HG03565 (cell line): Measurements from ENCODE around the gene PFDN4.
A peak's percentile ranks its signal among the peaks of the same experiment; 100 is the strongest.

Experiments
- ATAC-seq: cut with Tn5 transposase; IDR thresholded peaks from one replicate; pipeline ENCODE4 v1.9.1; 2021; ENCODE audit warnings: mild to moderate bottlenecking, moderate library complexity; ENCODE audit not compliant: unreplicated experiment

The PFDN4 gene

GRCh38 chr20:54207743-54208547 lies at the start of gene PFDN4:
PFDN4 (plus strand) TSS chr20:54208087; CDS start chr20:54208101, 14 bp downstream.
- peak; percentile 86 for ATAC-seq

- no peak for ATAC-seq
Observed at GRCh38 chr20:54158226-54158625, 49.7 kb upstream of the PFDN4 start.

GRCh38 chr20:54158856-54159418 lies 49.0 kb upstream of the PFDN4 start:
- no peak for ATAC-seq

GRCh38 chr20:54160065-54161007 lies 47.6 kb upstream of the PFDN4 start:
- ATAC-seq: no peak

- no peak for ATAC-seq
Observed at GRCh38 chr20:54161008-54161820, 46.7 kb upstream of the PFDN4 start.

- ATAC-seq: no peak
Observed at GRCh38 chr20:54161821-54162149, 46.1 kb upstream of the PFDN4 start.

GRCh38 chr20:54162378-54163009 lies 45.4 kb upstream of the PFDN4 start:
- no peak for ATAC-seq

GRCh38 chr20:54163402-54163801 lies 44.5 kb upstream of the PFDN4 start:
- ATAC-seq: no peak

GRCh38 chr20:54165014-54165413 lies 42.9 kb upstream of the PFDN4 start:
- ATAC-seq: no peak

- no peak for ATAC-seq
Observed at GRCh38 chr20:54165803-54166202, 42.1 kb upstream of the PFDN4 start.

- no peak for ATAC-seq
Observed at GRCh38 chr20:54166987-54167662, 40.8 kb upstream of the PFDN4 start.

- no peak for ATAC-seq
Observed at GRCh38 chr20:54167909-54168872, 39.7 kb upstream of the PFDN4 start.

- ATAC-seq: no peak
Observed at GRCh38 chr20:54168961-54169862, 38.7 kb upstream of the PFDN4 start.

- ATAC-seq: no peak
Observed at GRCh38 chr20:54170026-54170471, 37.8 kb upstream of the PFDN4 start.

GRCh38 chr20:54170963-54171362 lies 36.9 kb upstream of the PFDN4 start:
- ATAC-seq: no peak

GRCh38 chr20:54172532-54172855 lies 35.4 kb upstream of the PFDN4 start:
- no peak for ATAC-seq

- no peak for ATAC-seq
Observed at GRCh38 chr20:54172856-54173652, 34.8 kb upstream of the PFDN4 start.
